Loucy (cell line): Measurements from ENCODE around the gene ZNF407.

ENCODE experiments used
- H2AFZ ChIP-seq: fragments of 200-600 bp; sonication (generic); 2 replicates; pipeline ENCODE4 v1.6.0; 2016; ENCODE audit warnings: antibody characterized with exemption, mild to moderate bottlenecking, low read length, moderate library complexity
- H3F3A ChIP-seq: fragments of 200-600 bp; 2 replicates; pipeline ENCODE4 v1.6.0; 2016; ENCODE audit warnings: antibody characterized with exemption, low read depth, mild to moderate bottlenecking
- H3K27me3 ChIP-seq: fragments of 200-600 bp; sonication (generic); 2 replicates; pipeline ENCODE4 v1.6.1; 2014; ENCODE audit warnings: low read length, mild to moderate bottlenecking; ENCODE audit not compliant: insufficient read depth, poor library complexity, severe bottlenecking
- H3K36me3 ChIP-seq: fragments of 200-600 bp; sonication (generic); 2 replicates; pipeline ENCODE4 v1.6.1; 2016; ENCODE audit warnings: low read length; ENCODE audit not compliant: insufficient read depth
- H3K4me1 ChIP-seq: fragments of 200-600 bp; sonication (generic); 2 replicates; pipeline ENCODE4 v1.5.1; 2014; ENCODE audit warnings: low read length, mild to moderate bottlenecking; ENCODE audit not compliant: insufficient read depth, poor library complexity, severe bottlenecking
- H3K4me2 ChIP-seq: fragments of 200-600 bp; sonication (generic); 2 replicates; pipeline ENCODE4 v1.6.0; 2014; ENCODE audit warnings: antibody characterized with exemption, low read length, low read depth, mild to moderate bottlenecking; ENCODE audit not compliant: poor library complexity, severe bottlenecking
- H3K4me3 ChIP-seq: fragments of 200-600 bp; sonication (generic); 2 replicates; pipeline ENCODE4 v1.5.1; 2014; ENCODE audit warnings: low read length, mild to moderate bottlenecking, mixed read lengths; ENCODE audit not compliant: poor library complexity, severe bottlenecking
- H3K79me2 ChIP-seq: fragments of 200-600 bp; sonication (generic); 2 replicates; pipeline ENCODE4 v1.6.1; 2014; ENCODE audit warnings: low read length; ENCODE audit not compliant: insufficient read depth
- H3K9ac ChIP-seq: fragments of 200-600 bp; sonication (generic); 2 replicates; pipeline ENCODE4 v1.6.0; 2014; ENCODE audit warnings: mild to moderate bottlenecking, low read depth, low read length, moderate library complexity; ENCODE audit not compliant: poor library complexity, severe bottlenecking
- H3K9me2 ChIP-seq: fragments of 200-600 bp; sonication (generic); replicated peaks from 2 replicates; pipeline ENCODE4 v1.6.1; 2016; ENCODE audit warnings: low read depth, low read length, mixed read lengths
- H3K9me3 ChIP-seq: fragments of 200-600 bp; sonication (generic); 2 replicates; pipeline ENCODE4 v1.6.1; 2014; ENCODE audit warnings: mild to moderate bottlenecking, antibody characterized with exemption, low read length, low read depth; ENCODE audit not compliant: insufficient read depth
- H4K20me1 ChIP-seq: fragments of 200-600 bp; sonication (generic); 2 replicates; pipeline ENCODE4 v1.6.0; 2014; ENCODE audit warnings: antibody characterized with exemption, low read length, mild to moderate bottlenecking; ENCODE audit not compliant: insufficient read depth, poor library complexity, severe bottlenecking
- CTCF ChIP-seq: fragments of 200-600 bp; sonication (generic); conservative IDR thresholded peaks from 2 replicates; pipeline ENCODE4 v1.5.1; 2014; ENCODE audit warnings: mild to moderate bottlenecking, antibody characterized with exemption, low read length
- EZH2phosphoT487 ChIP-seq: fragments of 200-600 bp; IDR thresholded peaks from 2 replicates; pipeline ENCODE4 v1.6.1; 2018; ENCODE audit warnings: antibody characterized with exemption, mild to moderate bottlenecking, moderate library complexity, borderline replicate concordance

Gene ZNF407

GRCh38 chr18:74637070-74637469 is 39.4 kb downstream of the ZNF407 start:
- H3K9me2 ChIP-seq = no peaks in the 10 kb centered on the region
- H3K4me3 ChIP-seq = no peak overlapping the region
- peaks cover 22% of the 10 kb centered on the region; the same call in 1 of the 2 replicates for H3K36me3 ChIP-seq
- TF ChIP-seq CTCF = no peak
- no peak for TF ChIP-seq EZH2phosphoT487
- peaks cover 6% of the 10 kb centered on the region for H3K4me1 ChIP-seq
- H3K9ac ChIP-seq = no peak overlapping the region
- H3K27me3 ChIP-seq = no peaks in the 10 kb centered on the region
- peaks cover 2% of the 10 kb centered on the region; the same call in 1 of the 2 replicates for H3F3A ChIP-seq
- no peaks in the 10 kb centered on the region for H3K9me3 ChIP-seq
- no peak overlapping the region for H2AFZ ChIP-seq
- H3K79me2 ChIP-seq = no peaks in the 10 kb centered on the region
- H3K4me2 ChIP-seq = no peak overlapping the region
- H4K20me1 ChIP-seq = no peaks in the 10 kb centered on the region

- Histone ChIP-seq H3F3A (no peaks in the 10 kb centered on the region), H3K36me3 (peaks cover 16% of the 10 kb centered on the region; the same call in 1 of the 2 replicates), H2AFZ (no peak overlapping the region), H3K9me3 (no peaks in the 10 kb centered on the region), H3K27me3 (no peaks in the 10 kb centered on the region), H3K79me2 (no peaks in the 10 kb centered on the region), H3K4me3 (no peak overlapping the region), H3K9me2 (no peaks in the 10 kb centered on the region), H3K4me1 (no peaks in the 10 kb centered on the region), H3K4me2 (no peak overlapping the region), H3K9ac (no peak overlapping the region), H4K20me1 (no peaks in the 10 kb centered on the region)
- no peak for TF ChIP-seq CTCF
- TF ChIP-seq EZH2phosphoT487 = no peak
These were observed 40.5 kb downstream of the ZNF407 start for GRCh38 chr18:74638210-74638609.

GRCh38 chr18:74644713-74645112 is 47.0 kb downstream of the ZNF407 start:
- Histone ChIP-seq H3K79me2 (no peaks in the 10 kb centered on the region), H3F3A (no peaks in the 10 kb centered on the region), H2AFZ (no peak overlapping the region), H3K36me3 (no peaks in the 10 kb centered on the region), H3K9me2 (no peaks in the 10 kb centered on the region), H3K4me3 (no peak overlapping the region), H3K4me2 (no peak overlapping the region), H3K9ac (no peak overlapping the region), H3K27me3 (no peaks in the 10 kb centered on the region), H3K4me1 (no peaks in the 10 kb centered on the region), H4K20me1 (no peaks in the 10 kb centered on the region), H3K9me3 (no peaks in the 10 kb centered on the region)
- TF ChIP-seq CTCF (no peak), EZH2phosphoT487 (no peak)
